ENCODE data around the gene WDR74. TPM values are rescaled to one million over a fixed set of nuclear protein-coding genes. Genes with fewer than 3 reads are reported as not detected.

The WDR74 gene
- total and polyA plus RNA-seq, 2 of the 13 experiments (the other 11 are each of a cell fraction or from before 2014, with no cell fraction given) = 77.0 to 83.3 TPM

- peak; percentile 79 for TF ChIP-seq ZBED4 (CRISPR knock-in tag; IDR thresholded peaks at IDR 0.05; ENCODE audit: borderline replicate concordance)
- peak in 1 of 2 experiments; percentile 100; a peak in 2 of 4 replicates for TF ChIP-seq KLF16 (CRISPR knock-in tag; IDR thresholded peaks at IDR 0.05)
- TF ChIP-seq PRMT3 (CRISPR knock-in tag; IDR thresholded peaks at IDR 0.05; ENCODE audit: borderline replicate concordance, low read depth) = peak; percentile 96
- TF ChIP-seq MAFK (conservative IDR thresholded peaks at IDR 0.05 in 1 of 2, IDR thresholded peaks at IDR 0.05 in 1 of 2; ENCODE audit: low read length in 2 of 2) = no peak
- TF ChIP-seq ZC3H13 (CRISPR knock-in tag; IDR thresholded peaks at IDR 0.05) = peak; percentile 95
- peak; percentile 77; the same call in 1 of the 2 replicates for TF ChIP-seq ZNF414 (CRISPR knock-in tag; IDR thresholded peaks at IDR 0.05)
- TF ChIP-seq MED13 (CRISPR knock-in tag; IDR thresholded peaks at IDR 0.05) = peak; percentile 94
- TF ChIP-seq ZNF615 (CRISPR knock-in tag; IDR thresholded peaks at IDR 0.05; ENCODE audit: borderline replicate concordance) = peak; percentile 98; the same call in 1 of the 2 replicates
- TF ChIP-seq SNAPC2 (CRISPR knock-in tag; IDR thresholded peaks at IDR 0.05) = peak; percentile 100
- no peak; the same call in 1 of the 2 replicates for TF ChIP-seq PRDM10 (CRISPR knock-in tag; IDR thresholded peaks at IDR 0.05; ENCODE audit: low read depth)
- TF ChIP-seq MIER3 (CRISPR knock-in tag; IDR thresholded peaks at IDR 0.05; ENCODE audit: borderline replicate concordance) = peak; percentile 97; the same call in 1 of the 2 replicates
- peak; percentile 64 for TF ChIP-seq GMEB1 (CRISPR knock-in tag; IDR thresholded peaks at IDR 0.05; ENCODE audit: borderline replicate concordance)
- TF ChIP-seq ZNF12 (CRISPR knock-in tag; IDR thresholded peaks at IDR 0.05) = peak; percentile 79
- TF ChIP-seq ZBTB8A (CRISPR knock-in tag; IDR thresholded peaks at IDR 0.05; ENCODE audit: borderline replicate concordance, low read depth) = peak; percentile 87; the same call in 1 of the 2 replicates
- no peak for TF ChIP-seq ZNF770 (CRISPR knock-in tag; IDR thresholded peaks at IDR 0.05)
Observed at GRCh38 chr11:62841361-62842170, 2.2 kb upstream of the WDR74 start (continued).

Measured in HepG2 (cell line).